Measurements from ENCODE around the gene C3orf80.
"Not testable (repeated sequence)": the region's sequence is repeated elsewhere in the genome, so short reads cannot be mapped to it uniquely, and the experiment has no call there.

C3orf80 gene

DNA sequence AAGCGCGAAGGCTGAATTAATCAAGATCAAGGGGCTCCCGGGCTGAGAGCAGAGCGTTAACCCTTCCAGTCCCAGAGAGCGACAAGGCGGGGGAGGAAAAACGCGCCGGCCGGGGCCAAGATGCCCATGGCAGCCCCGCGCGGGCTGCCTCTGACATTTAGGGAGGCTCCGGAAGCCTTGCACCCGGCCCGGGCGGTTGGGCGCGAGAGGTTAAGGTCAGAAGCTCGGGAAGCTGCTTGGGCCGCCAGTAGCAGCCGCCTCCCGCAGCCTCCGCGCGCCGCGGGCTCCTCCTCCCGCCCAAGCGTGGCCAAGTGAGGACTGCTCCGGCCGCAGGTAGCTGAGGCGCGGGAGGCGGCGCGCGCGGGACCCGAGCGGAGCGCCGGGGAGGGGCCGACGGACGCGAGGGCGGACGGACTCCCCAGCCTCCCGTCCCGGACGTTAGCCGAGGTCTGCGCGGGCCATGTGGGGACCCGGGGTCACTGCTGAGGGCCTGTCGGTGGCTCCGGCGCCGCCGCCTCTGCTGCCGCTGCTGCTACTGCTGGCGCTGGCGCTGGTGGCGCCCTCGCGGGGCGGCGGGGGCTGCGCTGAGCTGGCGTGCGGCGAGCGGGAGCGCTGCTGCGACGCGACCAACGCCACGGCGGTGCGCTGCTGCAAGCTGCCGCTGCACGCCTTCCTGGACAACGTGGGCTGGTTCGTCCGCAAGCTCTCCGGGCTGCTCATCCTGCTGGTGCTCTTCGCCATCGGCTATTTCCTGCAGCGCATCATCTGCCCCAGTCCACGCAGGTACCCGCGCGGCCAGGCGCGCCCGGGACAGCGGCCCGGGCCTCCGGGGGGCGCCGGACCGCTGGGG, at the start of gene C3orf80:
TSS of gene C3orf80 (plus strand) at position 247 of the 850 bp plus-strand sequence. CDS start at position 461, 214 bp downstream.
- peak; percentile 51 for DNase-seq

- DNase-seq: no peak
Observed at GRCh38 chr3:160176923-160177322, 48.3 kb upstream of the C3orf80 start.

- DNase-seq: not testable (repeated sequence)
Observed at GRCh38 chr3:160178661-160179060, 46.6 kb upstream of the C3orf80 start.

GRCh38 chr3:160179403-160179802, 45.8 kb upstream of the C3orf80 start:
- not testable (repeated sequence) for DNase-seq

- DNase-seq: no peak
Observed at GRCh38 chr3:160179906-160180305, 45.3 kb upstream of the C3orf80 start.

GRCh38 chr3:160180581-160181216, 44.5 kb upstream of the C3orf80 start:
- no peak for DNase-seq

GRCh38 chr3:160183345-160184076, 41.7 kb upstream of the C3orf80 start:
- DNase-seq: no peak

- DNase-seq: no peak
Observed at GRCh38 chr3:160184655-160185054, 40.6 kb upstream of the C3orf80 start.

GRCh38 chr3:160185751-160186150, 39.5 kb upstream of the C3orf80 start:
- no peak for DNase-seq

DNA sequence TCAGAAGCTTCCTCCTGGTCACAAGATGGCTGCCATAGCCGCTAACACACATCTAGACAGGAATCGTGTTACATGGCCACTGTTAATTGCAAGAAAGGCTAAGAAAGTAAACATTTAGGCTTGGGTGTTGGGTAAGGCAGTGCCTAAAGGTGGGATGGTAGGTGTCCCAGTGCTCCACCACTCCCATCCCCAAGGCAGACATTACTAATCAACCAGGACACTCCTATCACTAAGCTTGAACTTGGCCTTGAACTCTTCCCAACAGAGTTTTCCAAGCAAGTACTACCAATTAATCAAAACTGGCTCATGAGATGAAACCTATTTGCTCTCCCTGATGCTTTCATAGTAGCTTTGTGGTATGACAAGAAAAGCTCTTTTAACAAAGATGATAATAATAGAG, 37.9 kb upstream of the C3orf80 start:
- DNase-seq: no peak

DNA sequence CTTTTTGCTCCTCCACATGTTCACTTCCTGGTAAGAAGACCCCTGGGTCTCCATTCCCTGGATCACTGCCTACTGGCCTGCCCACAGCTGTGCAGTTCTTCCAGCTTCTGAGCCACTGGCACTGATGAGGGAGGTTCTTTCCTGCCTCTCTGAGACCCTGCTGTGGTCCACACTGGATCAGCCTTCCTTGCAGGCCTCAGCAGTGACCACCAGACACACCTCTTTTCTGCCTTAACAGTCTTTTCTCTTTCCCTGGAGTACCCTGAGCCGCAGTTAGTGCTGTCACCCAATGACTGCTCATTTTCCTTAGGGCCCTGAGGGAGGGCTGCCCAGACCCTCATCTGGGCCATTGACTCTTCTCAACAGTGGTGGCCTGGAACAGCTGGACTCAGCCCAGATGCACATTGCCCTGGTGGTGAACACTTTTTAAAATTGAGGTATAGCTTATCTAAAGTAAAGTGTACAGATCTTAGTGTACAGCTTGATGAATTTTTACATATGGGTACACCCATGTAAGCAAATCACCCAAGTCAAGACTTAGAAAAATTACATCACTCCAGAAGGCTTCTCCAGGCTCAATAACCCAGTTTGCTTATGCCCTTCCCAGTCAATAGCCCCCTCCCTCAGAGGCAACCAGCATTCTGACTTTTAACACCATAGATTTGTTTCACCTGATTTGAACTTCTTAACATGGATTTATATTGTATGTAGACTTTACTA, 32.8 kb upstream of the C3orf80 start:
- no peak for DNase-seq

DNA sequence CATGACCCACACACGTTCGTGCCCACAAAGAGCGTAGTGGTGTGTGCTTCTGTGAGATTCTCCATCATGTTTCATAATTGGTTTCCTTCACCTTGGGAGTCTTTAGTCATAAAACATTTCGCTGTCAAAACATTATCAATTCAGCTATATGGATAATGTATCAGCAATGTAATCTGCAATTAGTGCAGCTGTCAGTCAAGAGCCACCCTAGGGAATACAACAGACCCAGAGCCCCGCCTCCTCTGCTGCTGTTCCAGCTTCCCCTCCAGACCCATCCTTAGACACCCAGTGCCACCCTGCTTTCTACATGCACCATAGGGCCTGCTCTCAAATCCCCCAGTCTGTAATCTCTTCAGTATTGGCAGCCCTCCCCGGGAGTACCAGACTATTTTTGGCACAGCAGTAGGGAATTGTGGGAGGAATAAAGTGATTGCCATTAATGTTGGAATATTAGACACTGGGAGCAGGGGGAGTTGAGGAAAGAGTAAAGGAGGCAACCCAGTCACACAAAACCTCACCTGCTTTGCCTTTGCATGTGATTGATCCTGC, 31.5 kb upstream of the C3orf80 start:
- DNase-seq: no peak

DNA sequence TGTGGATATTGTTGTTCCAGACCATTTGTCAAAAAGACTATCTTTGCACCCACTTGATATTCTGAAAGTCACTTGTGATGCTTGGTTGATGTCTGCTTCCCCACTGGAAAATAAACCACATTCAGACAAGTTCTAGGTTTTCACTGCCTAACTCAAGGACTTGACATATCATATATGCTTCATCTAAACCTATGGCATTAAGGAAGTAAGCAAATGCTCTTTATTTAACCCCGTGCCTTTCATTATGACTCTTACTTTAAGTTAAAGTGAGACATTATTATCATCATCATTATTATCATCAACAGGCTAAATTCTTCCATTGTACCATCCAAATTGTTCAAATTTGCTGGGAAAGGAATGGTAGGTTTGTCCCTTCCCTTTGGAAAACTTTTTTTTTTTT, 30.8 kb upstream of the C3orf80 start:
- no peak for DNase-seq

DNA sequence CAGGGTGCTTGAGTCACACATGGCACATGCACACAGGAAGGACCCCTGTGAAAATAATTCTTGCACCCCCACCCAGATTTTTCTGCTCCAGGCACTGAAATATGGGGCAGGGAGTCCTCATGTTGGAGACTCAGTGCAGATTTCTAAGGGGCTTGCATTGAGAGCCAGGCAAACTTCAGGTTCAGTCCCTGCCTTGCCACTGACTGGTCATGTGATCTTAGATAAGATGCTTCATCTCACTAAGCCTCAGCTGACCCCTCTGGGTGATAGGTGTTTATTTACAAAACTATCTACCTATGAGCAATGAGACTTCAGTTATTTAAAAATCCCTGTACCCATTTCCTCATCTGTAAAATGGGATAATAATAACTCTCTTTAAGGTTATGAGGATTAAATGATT, 30.1 kb upstream of the C3orf80 start:
- DNase-seq: no peak

- no peak for DNase-seq
Observed at GRCh38 chr3:160196511-160197104, 28.6 kb upstream of the C3orf80 start.

DNA sequence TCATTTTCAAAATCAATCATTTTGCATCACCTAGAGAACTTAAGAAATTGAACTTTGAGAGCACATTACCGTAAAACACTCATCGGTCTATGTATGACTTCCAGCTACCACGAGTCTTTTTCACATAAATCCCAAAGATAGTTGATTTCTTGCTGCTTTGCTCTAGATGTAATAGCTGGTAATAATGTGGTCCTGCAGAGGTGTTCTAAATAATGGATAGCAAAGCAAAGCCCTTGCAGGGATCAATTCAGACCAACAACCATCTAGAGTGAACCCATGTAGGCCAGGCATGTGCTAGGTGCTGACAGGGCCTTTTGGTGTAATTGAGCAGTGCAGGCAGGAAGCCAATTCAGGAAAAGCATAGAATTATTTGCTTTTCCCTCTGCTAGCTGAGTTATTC, 26.1 kb upstream of the C3orf80 start:
- no peak for DNase-seq

- DNase-seq: no peak
Observed at GRCh38 chr3:160200353-160200752, 24.9 kb upstream of the C3orf80 start.

- DNase-seq: not testable (repeated sequence)
Observed at GRCh38 chr3:160204396-160205011, 20.7 kb upstream of the C3orf80 start.

GRCh38 chr3:160205606-160206005, 19.6 kb upstream of the C3orf80 start:
- DNase-seq: no peak

DNA sequence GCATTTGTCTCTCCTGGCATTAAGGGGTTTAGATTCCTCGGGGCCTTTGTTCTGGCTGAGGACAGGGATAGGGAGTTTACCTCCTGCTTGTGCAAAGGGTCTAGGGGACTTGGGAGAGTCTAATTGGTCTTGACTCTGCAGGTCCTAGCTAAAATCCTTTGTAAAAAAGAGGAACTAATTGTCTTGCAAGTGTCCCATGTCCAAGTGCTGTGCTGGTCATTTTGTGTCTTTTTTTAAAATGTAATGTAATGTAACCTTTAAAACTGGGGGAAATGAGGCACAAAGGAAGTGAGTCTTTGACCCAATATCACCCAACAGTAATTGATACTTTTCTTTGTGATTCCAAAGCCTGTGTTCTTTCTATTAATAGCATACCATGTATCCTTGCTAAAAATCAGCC, 14.9 kb upstream of the C3orf80 start:
- DNase-seq: no peak

GRCh38 chr3:160210799-160211221, 14.4 kb upstream of the C3orf80 start:
- DNase-seq: no peak

DNA sequence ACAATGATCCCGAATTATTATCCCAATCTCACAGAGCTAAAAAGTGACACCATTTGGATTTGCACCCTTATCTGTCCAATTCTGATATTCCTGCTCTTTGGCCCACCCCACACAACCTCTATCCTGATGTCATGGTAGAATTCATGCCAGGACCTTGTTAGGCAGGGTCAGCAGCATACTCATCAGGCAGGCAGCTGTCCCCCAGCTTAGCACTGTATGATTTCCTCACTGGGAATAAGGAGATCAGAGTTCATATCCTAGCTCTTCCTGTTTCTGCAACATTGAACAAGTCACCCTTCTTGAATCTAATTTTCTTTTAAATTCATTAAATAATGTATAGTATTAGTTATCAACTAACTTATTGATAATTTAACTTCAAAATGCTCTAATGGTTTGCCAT, 12.0 kb upstream of the C3orf80 start:
- no peak for DNase-seq

All from activated naive CD4-positive, alpha-beta T cell treated with anti-CD3 and anti-CD28 coated beads, Interleukin-2, amount 50 U/mL, for 16 hours (primary cell).